Suppressor macrophage treated with lipopolysaccharide for 1 hour (primary cell): ENCODE data around the gene PLEKHG4B.
"Not testable (repeated sequence)": the region's sequence is repeated elsewhere in the genome, so short reads cannot be mapped to it uniquely, and the experiment has no call there.

ENCODE experiments used
- DNase-seq, 3 donors: peaks; one replicate each; pipeline ENCODE4 v3.0.0-alpha.2; 2020 to 2022

PLEKHG4B gene

DNA sequence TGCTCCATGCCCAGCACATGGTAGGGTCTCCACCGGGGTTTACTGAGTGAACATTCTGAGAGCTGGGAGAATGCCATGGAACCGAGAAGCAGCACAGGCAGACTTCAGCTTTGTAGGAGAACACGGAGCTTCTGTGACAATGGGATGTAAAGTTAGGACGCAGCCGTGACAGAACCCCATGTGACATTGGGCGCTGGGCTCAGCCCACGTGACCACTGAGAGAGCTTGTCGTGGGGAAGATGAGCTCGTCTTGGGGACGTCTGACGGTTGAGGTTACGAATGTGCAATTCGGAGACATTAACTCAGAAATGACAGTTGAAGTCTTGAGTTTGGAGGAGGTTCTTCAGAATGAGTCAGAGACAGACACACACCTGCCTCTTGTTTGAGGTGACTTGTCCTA is 139.7 kb downstream of the PLEKHG4B start:
- DNase-seq, result no peak

DNA sequence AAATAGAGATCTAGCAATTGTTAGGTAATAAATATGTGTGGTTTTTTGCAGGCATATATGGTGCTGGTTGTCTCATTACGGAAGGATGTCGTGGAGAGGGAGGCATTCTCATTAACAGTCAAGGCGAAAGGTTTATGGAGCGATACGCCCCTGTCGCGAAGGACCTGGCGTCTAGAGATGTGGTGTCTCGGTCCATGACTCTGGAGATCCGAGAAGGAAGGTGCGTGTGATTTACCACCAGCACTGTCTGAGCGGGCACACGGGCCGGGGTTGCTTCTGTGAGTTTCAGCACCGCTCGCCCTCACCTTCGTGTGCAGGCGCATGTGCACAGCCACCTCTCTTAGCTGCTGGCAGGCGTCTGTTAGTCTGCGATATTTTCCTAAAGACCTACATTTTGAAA is 141.5 kb downstream of the PLEKHG4B start:
- not testable (repeated sequence) for DNase-seq

DNA sequence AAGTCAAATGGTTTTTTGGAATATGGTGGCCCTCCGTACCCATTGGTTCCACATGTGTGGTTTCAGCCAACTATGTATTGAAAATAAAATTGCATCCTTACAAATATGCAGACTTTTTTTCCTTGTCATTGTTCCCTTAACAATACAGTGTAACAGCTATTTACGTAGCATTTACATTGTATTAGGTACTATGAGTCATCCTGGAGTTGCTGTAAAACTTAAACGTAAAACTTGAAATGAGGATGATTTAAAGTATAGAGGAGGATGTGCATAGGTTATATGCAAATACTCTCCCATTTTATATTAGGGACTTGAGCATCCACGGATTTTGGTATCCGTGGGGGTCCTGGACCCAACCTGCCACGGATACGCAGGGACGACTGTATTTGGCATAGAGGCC is 142.5 kb downstream of the PLEKHG4B start:
- no peak for DNase-seq

DNA sequence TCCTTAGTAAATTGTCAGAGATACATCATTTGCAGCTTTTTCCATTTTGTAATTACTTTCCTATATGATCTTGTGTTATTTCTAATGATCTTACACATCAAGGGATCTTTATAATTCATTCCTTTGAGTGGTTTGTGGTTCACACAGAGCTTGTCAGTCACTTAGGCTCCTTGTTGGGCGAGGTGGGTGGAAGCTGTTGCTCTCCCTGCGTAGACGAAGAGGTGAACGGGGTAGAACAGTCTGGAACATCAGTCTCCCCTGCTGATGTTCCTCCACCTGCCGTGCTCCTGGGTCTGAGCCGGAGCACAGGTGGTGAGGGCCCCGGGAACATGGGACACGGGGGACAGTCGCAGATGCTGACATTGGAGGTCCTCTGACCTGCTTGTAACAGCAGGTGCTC is 143.6 kb downstream of the PLEKHG4B start:
- DNase-seq, result not testable (repeated sequence)

DNA sequence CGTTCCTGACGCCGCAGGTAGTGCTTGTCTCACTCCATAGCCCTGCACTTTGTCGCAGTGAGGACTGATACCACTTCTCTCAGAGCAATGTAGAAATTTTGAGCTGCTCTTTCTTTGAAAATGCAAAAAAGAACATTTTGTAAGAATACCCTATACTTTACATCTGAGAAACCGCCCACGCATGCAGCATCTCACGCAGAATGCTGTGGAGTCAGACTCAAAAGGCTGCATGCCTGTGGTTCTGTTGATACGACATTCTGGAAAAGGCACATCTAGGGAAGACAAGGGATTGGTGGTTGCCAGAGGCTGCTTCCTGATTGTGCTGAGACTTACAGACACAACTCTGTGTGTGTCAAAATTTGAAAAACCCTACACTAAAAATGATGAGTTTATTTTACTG is 146.0 kb downstream of the PLEKHG4B start:
- DNase-seq, result not testable (repeated sequence)
